ENCODE results near the gene MARCHF3.

MARCHF3 gene

GRCh38 chr5:127051591-127051990 is 21.2 kb upstream of the MARCHF3 start:
- no peaks in the 10 kb centered on the region for H3K4me1 ChIP-seq (ENCODE audit: control insufficient read depth, insufficient read depth, low read length, poor library complexity, severe bottlenecking)
- no peaks in the 10 kb centered on the region for H3K9me3 ChIP-seq (ENCODE audit: control insufficient read depth, low read length)
- H3K4me3 ChIP-seq (ENCODE audit: insufficient read depth, low read depth, low read length, poor library complexity, severe bottlenecking) = no peak overlapping the region

DNA sequence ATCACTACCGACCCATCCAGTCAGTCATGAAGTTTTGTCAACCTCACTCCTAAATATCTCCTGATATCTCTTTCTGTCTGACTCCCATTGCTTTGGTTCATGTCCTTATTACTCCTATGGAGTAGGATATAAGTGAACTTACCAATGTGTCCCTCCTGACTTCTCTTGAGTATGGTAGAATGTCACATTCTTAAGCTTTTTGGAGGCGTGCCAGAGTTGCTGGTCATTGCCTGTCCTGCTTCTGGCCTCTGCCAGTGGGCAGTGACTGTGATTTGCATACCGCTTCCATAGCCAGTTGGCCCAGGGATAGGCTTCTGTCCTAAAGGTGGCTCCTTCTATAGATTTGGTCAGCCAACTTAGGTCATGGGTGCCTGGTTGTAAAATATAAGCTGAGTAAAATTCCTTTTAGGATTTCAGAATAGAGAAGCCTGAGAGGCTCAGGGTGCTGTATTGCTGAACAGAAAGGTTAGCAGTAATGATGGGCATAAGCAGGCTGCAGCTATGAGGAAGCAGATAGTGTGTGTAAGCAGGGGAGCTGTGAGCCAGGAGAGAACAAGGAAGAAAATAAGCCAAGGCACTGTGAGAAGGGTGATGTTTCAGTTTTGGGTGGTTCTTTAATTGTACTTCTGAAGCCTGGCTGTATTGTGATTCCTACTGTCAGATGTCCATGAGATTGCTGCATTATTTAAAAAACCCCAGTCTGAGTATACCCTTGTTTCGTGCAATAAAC is 16.1 kb upstream of the MARCHF3 start:
- no peak overlapping the region for H3K4me3 ChIP-seq (ENCODE audit: insufficient read depth, low read depth, low read length, poor library complexity, severe bottlenecking)
- DNase-seq = no peak
- no peaks in the 10 kb centered on the region for H3K27me3 ChIP-seq (replicated peaks; ENCODE audit: control insufficient read depth, insufficient read depth, low read length, poor library complexity, severe bottlenecking)

More at GRCh38 chr5:127051591-127051990, 21.2 kb upstream of the MARCHF3 start:
- H3K27me3 ChIP-seq (replicated peaks; ENCODE audit: control insufficient read depth, insufficient read depth, low read length, poor library complexity, severe bottlenecking) = no peaks in the 10 kb centered on the region
- no peak for DNase-seq
- H3K36me3 ChIP-seq (ENCODE audit: control insufficient read depth, insufficient read depth, low read length) = peaks cover 6% of the 10 kb centered on the region
- no peak overlapping the region for H3K27ac ChIP-seq (ENCODE audit: insufficient read depth, low read length, poor library complexity, severe bottlenecking)

DNA sequence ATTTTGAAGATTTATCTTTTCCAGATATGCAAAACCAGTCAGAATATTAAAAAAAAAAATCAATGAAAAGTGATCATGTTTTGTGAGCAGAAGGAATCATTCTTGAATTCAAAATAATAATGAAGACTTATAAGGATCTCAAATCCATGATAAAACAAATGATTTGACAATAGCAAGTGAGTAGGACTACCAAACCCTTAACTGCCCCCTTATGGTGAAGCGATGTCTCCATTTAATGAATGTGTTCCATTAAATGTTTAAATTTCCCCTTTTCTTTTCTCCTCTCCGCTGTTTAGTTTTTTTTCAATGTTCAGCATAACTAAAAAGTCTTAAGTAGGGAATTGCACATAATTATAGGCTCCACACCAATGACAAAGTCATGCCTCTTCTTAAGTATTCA is 12.2 kb upstream of the MARCHF3 start:
- Histone ChIP-seq H3K9me3 (ENCODE audit: control insufficient read depth, low read length) (no peaks in the 10 kb centered on the region), H3K4me1 (ENCODE audit: control insufficient read depth, insufficient read depth, low read length, poor library complexity, severe bottlenecking) (no peaks in the 10 kb centered on the region), H3K27ac (ENCODE audit: insufficient read depth, low read length, poor library complexity, severe bottlenecking) (no peak overlapping the region), H3K36me3 (ENCODE audit: control insufficient read depth, insufficient read depth, low read length) (no peaks in the 10 kb centered on the region), H3K4me3 (ENCODE audit: insufficient read depth, low read depth, low read length, poor library complexity, severe bottlenecking) (no peak overlapping the region), H3K27me3 (replicated peaks; ENCODE audit: control insufficient read depth, insufficient read depth, low read length, poor library complexity, severe bottlenecking) (no peaks in the 10 kb centered on the region)
- no peak for DNase-seq

More for the DNA sequence above, 16.1 kb upstream of the MARCHF3 start:
- Histone ChIP-seq H3K9me3 (ENCODE audit: control insufficient read depth, low read length) (no peaks in the 10 kb centered on the region), H3K27ac (ENCODE audit: insufficient read depth, low read length, poor library complexity, severe bottlenecking) (no peak overlapping the region), H3K4me1 (ENCODE audit: control insufficient read depth, insufficient read depth, low read length, poor library complexity, severe bottlenecking) (no peaks in the 10 kb centered on the region), H3K36me3 (ENCODE audit: control insufficient read depth, insufficient read depth, low read length) (peaks cover 5% of the 10 kb centered on the region)

DNA sequence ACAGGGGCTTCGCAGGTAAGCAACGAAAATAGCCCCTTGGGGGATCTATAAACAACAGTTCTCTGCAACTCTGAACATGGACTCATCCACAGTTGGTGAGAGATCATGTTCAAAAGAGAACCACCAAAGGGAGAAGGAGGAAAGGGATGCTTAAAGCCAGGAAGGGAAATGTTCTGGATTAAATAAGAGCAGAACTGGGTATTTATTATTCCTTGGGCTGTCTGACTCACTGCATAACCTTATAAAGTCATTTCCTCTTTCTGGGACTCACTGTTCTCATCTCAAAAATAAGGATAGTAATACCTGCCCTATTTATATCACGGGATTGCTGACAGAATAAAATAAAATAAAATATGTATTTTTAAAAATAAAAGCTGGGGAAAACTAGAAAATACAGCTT is 11.2 kb upstream of the MARCHF3 start:
- H3K4me3 ChIP-seq (ENCODE audit: insufficient read depth, low read depth, low read length, poor library complexity, severe bottlenecking) = no peak overlapping the region
- DNase-seq = no peak
- H3K9me3 ChIP-seq (ENCODE audit: control insufficient read depth, low read length) = no peaks in the 10 kb centered on the region

GRCh38 chr5:127040796-127041520 is 10.6 kb upstream of the MARCHF3 start:
- Histone ChIP-seq H3K4me1 (ENCODE audit: control insufficient read depth, insufficient read depth, low read length, poor library complexity, severe bottlenecking) (no peaks in the 10 kb centered on the region), H3K27me3 (replicated peaks; ENCODE audit: control insufficient read depth, insufficient read depth, low read length, poor library complexity, severe bottlenecking) (no peaks in the 10 kb centered on the region), H3K36me3 (ENCODE audit: control insufficient read depth, insufficient read depth, low read length) (no peaks in the 10 kb centered on the region), H3K9me3 (ENCODE audit: control insufficient read depth, low read length) (no peaks in the 10 kb centered on the region), H3K4me3 (ENCODE audit: insufficient read depth, low read depth, low read length, poor library complexity, severe bottlenecking) (no peak overlapping the region), H3K27ac (ENCODE audit: insufficient read depth, low read length, poor library complexity, severe bottlenecking) (no peak overlapping the region)
- no peak for DNase-seq

More for the DNA sequence above, 11.2 kb upstream of the MARCHF3 start:
- H3K4me1 ChIP-seq (ENCODE audit: control insufficient read depth, insufficient read depth, low read length, poor library complexity, severe bottlenecking) = no peaks in the 10 kb centered on the region
- no peaks in the 10 kb centered on the region for H3K36me3 ChIP-seq (ENCODE audit: control insufficient read depth, insufficient read depth, low read length)
- no peaks in the 10 kb centered on the region for H3K27me3 ChIP-seq (replicated peaks; ENCODE audit: control insufficient read depth, insufficient read depth, low read length, poor library complexity, severe bottlenecking)
- H3K27ac ChIP-seq (ENCODE audit: insufficient read depth, low read length, poor library complexity, severe bottlenecking) = no peak overlapping the region

GRCh38 chr5:127038550-127038949 is 8.2 kb upstream of the MARCHF3 start:
- H3K36me3 ChIP-seq (ENCODE audit: control insufficient read depth, insufficient read depth, low read length) = no peaks in the 10 kb centered on the region
- H3K27me3 ChIP-seq (replicated peaks; ENCODE audit: control insufficient read depth, insufficient read depth, low read length, poor library complexity, severe bottlenecking) = no peaks in the 10 kb centered on the region
- H3K9me3 ChIP-seq (ENCODE audit: control insufficient read depth, low read length) = no peaks in the 10 kb centered on the region
- DNase-seq = no peak
- no peak overlapping the region for H3K27ac ChIP-seq (ENCODE audit: insufficient read depth, low read length, poor library complexity, severe bottlenecking)
- H3K4me3 ChIP-seq (ENCODE audit: insufficient read depth, low read depth, low read length, poor library complexity, severe bottlenecking) = no peak overlapping the region
- no peaks in the 10 kb centered on the region for H3K4me1 ChIP-seq (ENCODE audit: control insufficient read depth, insufficient read depth, low read length, poor library complexity, severe bottlenecking)

DNA sequence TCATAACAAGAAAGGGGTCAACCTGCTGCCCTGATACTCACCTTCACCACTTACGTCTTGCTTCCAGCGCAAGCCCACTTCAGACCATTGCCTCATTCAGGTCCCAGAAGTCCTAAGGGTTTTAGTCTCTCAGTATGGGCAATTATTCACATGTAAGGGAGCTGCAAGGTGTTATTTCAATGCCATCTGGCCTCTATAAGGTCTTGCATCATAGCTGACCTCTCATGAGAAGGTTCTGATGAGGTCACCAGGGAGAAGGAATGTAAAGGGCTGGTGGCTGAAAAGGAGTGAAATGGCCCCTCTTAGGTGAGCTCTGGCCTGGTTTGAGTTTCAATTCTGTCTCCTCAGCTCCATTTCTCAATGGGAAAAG is 1.5 kb upstream of the MARCHF3 start:
- peaks cover 3% of the 10 kb centered on the region for H3K27me3 ChIP-seq (replicated peaks; ENCODE audit: control insufficient read depth, insufficient read depth, low read length, poor library complexity, severe bottlenecking)
- DNase-seq = no peak
- no peak overlapping the region for H3K27ac ChIP-seq (ENCODE audit: insufficient read depth, low read length, poor library complexity, severe bottlenecking)
- H3K4me1 ChIP-seq (ENCODE audit: control insufficient read depth, insufficient read depth, low read length, poor library complexity, severe bottlenecking) = peaks cover 14% of the 10 kb centered on the region
- no peaks in the 10 kb centered on the region for H3K36me3 ChIP-seq (ENCODE audit: control insufficient read depth, insufficient read depth, low read length)
- H3K9me3 ChIP-seq (ENCODE audit: control insufficient read depth, low read length) = no peaks in the 10 kb centered on the region
- no peak overlapping the region for H3K4me3 ChIP-seq (ENCODE audit: insufficient read depth, low read depth, low read length, poor library complexity, severe bottlenecking)

DNA sequence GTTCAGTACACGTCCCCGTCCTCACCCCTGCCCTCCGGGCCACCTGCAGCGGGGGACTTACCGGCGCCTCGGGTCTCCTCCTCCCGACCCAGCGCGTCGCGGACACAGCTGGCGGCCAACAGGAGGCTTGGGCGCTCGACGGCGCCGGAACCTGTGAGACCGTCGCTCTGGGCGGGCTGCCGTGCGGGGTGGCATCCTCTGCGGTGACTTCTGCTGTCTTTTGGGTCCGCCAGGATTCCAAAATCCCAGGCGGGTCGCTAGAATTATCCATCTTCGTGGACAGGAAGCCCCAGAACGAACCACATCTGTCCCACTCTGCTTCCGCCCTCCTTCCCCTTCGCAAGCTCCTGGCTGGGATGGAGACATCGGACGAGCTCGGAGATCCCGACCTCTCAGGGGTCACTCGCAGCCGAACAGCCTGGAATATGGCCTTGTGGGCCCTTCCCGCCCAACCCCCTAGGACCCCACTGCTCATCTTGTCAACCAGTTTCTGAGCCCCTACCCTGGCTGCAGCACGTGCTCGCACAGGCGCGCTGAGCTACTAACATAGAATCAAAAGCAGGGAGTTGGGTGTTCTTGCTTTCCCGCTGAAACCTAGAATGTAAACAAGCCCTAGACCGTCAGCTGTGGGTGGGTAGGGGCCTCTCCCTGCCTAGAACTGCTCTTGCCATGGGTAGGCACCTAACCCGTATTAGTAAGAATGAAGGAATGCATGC is 947 bp upstream of the MARCHF3 start:
- peaks cover 3% of the 10 kb centered on the region for H3K27me3 ChIP-seq (replicated peaks; ENCODE audit: control insufficient read depth, insufficient read depth, low read length, poor library complexity, severe bottlenecking)
- DNase-seq = no peak
- H3K27ac ChIP-seq (ENCODE audit: insufficient read depth, low read length, poor library complexity, severe bottlenecking) = peak overlapping the region; percentile 58
- peak overlapping the region; percentile 83 for H3K4me3 ChIP-seq (ENCODE audit: insufficient read depth, low read depth, low read length, poor library complexity, severe bottlenecking)
- no peaks in the 10 kb centered on the region for H3K36me3 ChIP-seq (ENCODE audit: control insufficient read depth, insufficient read depth, low read length)
- no peaks in the 10 kb centered on the region for H3K9me3 ChIP-seq (ENCODE audit: control insufficient read depth, low read length)
- peaks cover 14% of the 10 kb centered on the region for H3K4me1 ChIP-seq (ENCODE audit: control insufficient read depth, insufficient read depth, low read length, poor library complexity, severe bottlenecking)

- peak in 2 of 3 donors; percentile 6 to 11 for DNase-seq
- Histone ChIP-seq H3K4me1 (ENCODE audit: control insufficient read depth, insufficient read depth, low read length, poor library complexity, severe bottlenecking) (peaks cover 14% of the 10 kb centered on the region), H3K9me3 (ENCODE audit: control insufficient read depth, low read length) (no peaks in the 10 kb centered on the region), H3K36me3 (ENCODE audit: control insufficient read depth, insufficient read depth, low read length) (no peaks in the 10 kb centered on the region), H3K27me3 (replicated peaks; ENCODE audit: control insufficient read depth, insufficient read depth, low read length, poor library complexity, severe bottlenecking) (peaks cover 3% of the 10 kb centered on the region), H3K4me3 (ENCODE audit: insufficient read depth, low read depth, low read length, poor library complexity, severe bottlenecking) (peak overlapping the region; percentile 83), H3K27ac (ENCODE audit: insufficient read depth, low read length, poor library complexity, severe bottlenecking) (peak overlapping the region; percentile 62)
Measured at GRCh38 chr5:127029581-127030258, 638 bp downstream of the MARCHF3 start.

Measured in effector memory CD4-positive, alpha-beta T cell (primary cell).